Panc1 (cell line): ENCODE data around the gene DIDO1. TPM values are rescaled to one million over a fixed set of nuclear protein-coding genes. Genes with fewer than 3 reads are reported as not detected.

Source experiments
- ATAC-seq: fragments of 200-7000 bp; cut with Tn5 transposase; 2 replicates; pipeline ENCODE4 v1.9.1; 2020; ENCODE audit warnings: mild to moderate bottlenecking, moderate library complexity
- BruUV-seq: library from RNA; stranded (reverse); fragments of 400-500 nt; replicated peaks from 2 replicates; lab custom pipeline; 2021; lab: Mats Ljungman, UMichigan
- CTCF ChIA-PET: fragments of 300-600 bp; sonication (Branson Sonifier 250); formaldehyde crosslinking; loops from one replicate; lab custom pipeline; 2022; ENCODE audit warnings: antibody characterized with exemption; lab: Charles Lee
- POLR2A ChIA-PET: fragments of 300-600 bp; sonication (Branson Sonifier 250); formaldehyde crosslinking; loops from one replicate; lab custom pipeline; 2022; ENCODE audit warnings: antibody characterized with exemption; lab: Charles Lee
- DNase-seq: peaks from one replicate; pipeline ENCODE4 v3.0.0-alpha.2; 2010; ENCODE audit warnings: low read depth, low spot score
- H3K27ac ChIP-seq: 2 replicates; pipeline ENCODE4 v1.5.1; 2011; ENCODE audit warnings: mild to moderate bottlenecking, low read length, inconsistent platforms
- H3K27me3 ChIP-seq: fragments of 200-500 bp; sonication (Bioruptor generic); 2 replicates; pipeline ENCODE4 v1.6.0; 2014; ENCODE audit warnings: low read length, inconsistent platforms; ENCODE audit not compliant: control insufficient read depth, insufficient read depth
- H3K36me3 ChIP-seq: fragments of 200-500 bp; sonication (Bioruptor generic); 2 replicates; pipeline ENCODE4 v1.5.1; 2014; ENCODE audit warnings: inconsistent platforms, mild to moderate bottlenecking, low read length, moderate library complexity; ENCODE audit not compliant: control insufficient read depth, insufficient read depth
- H3K4me1 ChIP-seq: 2 replicates; pipeline ENCODE4 v1.5.1; 2011; ENCODE audit warnings: inconsistent platforms, mild to moderate bottlenecking, low read length, moderate library complexity; ENCODE audit not compliant: control insufficient read depth, insufficient read depth
- H3K4me3 ChIP-seq, 2 experiments: 2 replicates each; pipeline ENCODE4 v1.5.1; 2011 to 2012; ENCODE audit warnings: low read depth in 2 of 2, low read length in 2 of 2, mild to moderate bottlenecking in 2 of 2, inconsistent platforms in 1 of 2, moderate library complexity in 1 of 2
- H3K9me3 ChIP-seq: fragments of 200-500 bp; sonication (Bioruptor generic); 2 replicates; pipeline ENCODE4 v1.5.1; 2014; ENCODE audit warnings: low read depth, mild to moderate bottlenecking, inconsistent platforms, low read length, moderate library complexity; ENCODE audit not compliant: control insufficient read depth, insufficient read depth
- CTCF ChIP-seq: fragments of 450-650 bp; IDR thresholded peaks from 2 replicates; pipeline ENCODE4 v1.5.1; 2017; ENCODE audit warnings: mild to moderate bottlenecking
- POLR2AphosphoS5 ChIP-seq: IDR thresholded peaks from 2 replicates; pipeline ENCODE4 v1.6.1; 2012; ENCODE audit warnings: mild to moderate bottlenecking, low read depth, low read length, moderate library complexity
- SIN3A ChIP-seq: IDR thresholded peaks from 2 replicates; pipeline ENCODE4 v1.6.1; 2012; ENCODE audit warnings: low read depth, mild to moderate bottlenecking, low read length, moderate library complexity, borderline replicate concordance; ENCODE audit not compliant: insufficient read depth
- TCF7L2 ChIP-seq: IDR thresholded peaks from 2 replicates; pipeline ENCODE4 v1.6.1; 2011; ENCODE audit warnings: mild to moderate bottlenecking, low read depth, low read length, inconsistent platforms
- in situ Hi-C: cut with HindIII; loops from 2 replicates; pipeline ENCODE4 v1.10.0; 2016; ENCODE audit warnings: low sequenced_read_pairs, low pct_unique_long_range_greater_than_20kb
- intact Hi-C: fragments of 100-400 bp; cut with micrococcal nuclease; formaldehyde crosslinking; loops from one replicate; pipeline ENCODE4 v1.10.0; 2022; ENCODE audit not compliant: unreplicated experiment
- total RNA-seq: library from RNA; stranded (reverse); gene quantifications from one replicate; pipeline ENCODE4 v1.2.1, GENCODE V29; 2021; ENCODE audit not compliant: unreplicated experiment
- TF ChIP-seq, protein P1 (sequence below), 2 experiments: IDR thresholded peaks; 2 replicates each; pipeline ENCODE4 v1.6.1; 2011 to 2012; ENCODE audit warnings: low read depth in 2 of 2, control low read depth in 1 of 2, low read length in 1 of 2, mild to moderate bottlenecking in 1 of 2, moderate library complexity in 1 of 2; ENCODE audit not compliant: insufficient read depth in 1 of 2

Gene DIDO1
- total RNA-seq, 1 experiment from 2014 or later: 57.3 TPM

DNA sequence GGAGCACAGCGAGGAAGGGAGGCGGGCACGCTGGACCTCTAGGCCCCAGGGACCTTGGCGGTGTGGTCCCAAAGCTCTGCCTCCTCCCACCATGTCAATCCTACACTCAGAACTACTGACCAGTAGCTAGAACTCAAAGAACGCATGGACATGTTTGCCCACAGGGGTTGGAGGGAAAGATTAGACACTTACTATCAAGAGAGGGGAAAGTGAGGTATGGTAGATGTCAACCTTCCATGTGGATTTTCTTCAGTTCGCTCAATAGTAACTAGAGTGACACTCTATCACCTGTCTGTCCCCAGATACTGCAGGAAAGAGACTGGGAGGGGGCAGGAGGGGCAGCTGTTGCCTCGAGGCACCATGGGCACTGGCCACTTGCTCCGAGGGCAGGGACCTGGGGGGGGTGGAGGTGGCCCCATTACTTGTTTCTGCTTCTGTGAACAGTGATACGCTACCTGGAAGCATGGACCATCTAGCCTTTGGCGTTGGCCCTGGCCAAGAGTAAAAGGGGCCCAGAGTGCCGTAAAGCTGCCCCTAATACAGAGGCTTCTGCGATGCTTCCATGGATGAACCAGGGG, 912 bp upstream of the DIDO1 start (continued):
- TF ChIP-seq CTCF: no peak

DNA sequence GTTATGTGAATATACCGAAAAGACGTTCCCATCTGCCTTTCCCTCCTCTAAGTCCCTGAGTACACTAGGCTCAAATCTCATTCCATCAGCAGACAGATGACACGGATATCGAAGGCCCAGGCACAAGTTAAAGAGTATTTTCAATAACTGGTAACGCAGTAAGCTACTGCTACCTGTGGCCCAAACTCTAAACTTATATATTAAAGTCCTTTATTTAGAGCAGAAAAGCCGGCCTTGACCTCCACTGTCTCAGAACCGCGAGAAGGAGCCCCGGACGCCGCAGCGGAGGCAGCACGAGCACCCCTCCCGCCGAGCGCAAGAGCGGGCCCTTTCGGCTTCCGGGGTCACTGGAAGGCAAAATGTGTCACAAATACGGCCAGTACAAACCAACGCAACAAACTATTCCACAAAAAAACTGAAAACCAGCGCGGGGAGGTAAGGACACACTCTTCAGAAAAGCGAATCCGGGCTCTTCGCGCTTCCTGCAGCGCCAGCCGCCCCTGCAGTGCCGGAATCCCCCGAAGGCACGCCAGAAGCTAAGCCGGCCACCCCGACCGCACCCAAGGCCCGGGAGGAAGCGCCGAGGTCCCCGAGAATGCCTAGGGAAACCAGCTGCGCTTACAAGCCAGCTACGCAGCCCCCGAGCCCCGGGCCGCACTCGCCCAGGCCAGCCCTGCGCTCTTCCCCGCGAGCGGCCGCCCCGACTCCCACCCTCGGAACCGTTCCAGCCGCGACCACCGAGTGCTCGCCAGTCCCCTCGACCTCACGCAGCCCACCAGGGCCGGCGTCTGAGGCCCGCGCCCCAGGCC, 681 bp downstream of the DIDO1 start:
- BruUV-seq: no TSS peak
- Histone ChIP-seq H3K36me3 (no peaks in the 10 kb centered on the region; the same call in 1 of the 2 replicates), H3K27ac (peak overlapping the region; percentile 90), H3K9me3 (no peaks in the 10 kb centered on the region), H3K4me3 (peak overlapping the region; percentile 83 to 95), H3K27me3 (no peaks in the 10 kb centered on the region), H3K4me1 (peaks cover 66% of the 10 kb centered on the region)
- intact Hi-C loops: no loop called here
- in situ Hi-C loops: no loop called here
- POLR2A ChIA-PET: no interaction called here
- CTCF ChIA-PET: no interaction called here
- ATAC-seq: peak; percentile 17
- DNase-seq: no peak
- TF ChIP-seq TCF7L2 (no peak), CTCF (no peak), SIN3A (no peak), POLR2AphosphoS5 (no peak)
- TF ChIP-seq, protein P1, sequence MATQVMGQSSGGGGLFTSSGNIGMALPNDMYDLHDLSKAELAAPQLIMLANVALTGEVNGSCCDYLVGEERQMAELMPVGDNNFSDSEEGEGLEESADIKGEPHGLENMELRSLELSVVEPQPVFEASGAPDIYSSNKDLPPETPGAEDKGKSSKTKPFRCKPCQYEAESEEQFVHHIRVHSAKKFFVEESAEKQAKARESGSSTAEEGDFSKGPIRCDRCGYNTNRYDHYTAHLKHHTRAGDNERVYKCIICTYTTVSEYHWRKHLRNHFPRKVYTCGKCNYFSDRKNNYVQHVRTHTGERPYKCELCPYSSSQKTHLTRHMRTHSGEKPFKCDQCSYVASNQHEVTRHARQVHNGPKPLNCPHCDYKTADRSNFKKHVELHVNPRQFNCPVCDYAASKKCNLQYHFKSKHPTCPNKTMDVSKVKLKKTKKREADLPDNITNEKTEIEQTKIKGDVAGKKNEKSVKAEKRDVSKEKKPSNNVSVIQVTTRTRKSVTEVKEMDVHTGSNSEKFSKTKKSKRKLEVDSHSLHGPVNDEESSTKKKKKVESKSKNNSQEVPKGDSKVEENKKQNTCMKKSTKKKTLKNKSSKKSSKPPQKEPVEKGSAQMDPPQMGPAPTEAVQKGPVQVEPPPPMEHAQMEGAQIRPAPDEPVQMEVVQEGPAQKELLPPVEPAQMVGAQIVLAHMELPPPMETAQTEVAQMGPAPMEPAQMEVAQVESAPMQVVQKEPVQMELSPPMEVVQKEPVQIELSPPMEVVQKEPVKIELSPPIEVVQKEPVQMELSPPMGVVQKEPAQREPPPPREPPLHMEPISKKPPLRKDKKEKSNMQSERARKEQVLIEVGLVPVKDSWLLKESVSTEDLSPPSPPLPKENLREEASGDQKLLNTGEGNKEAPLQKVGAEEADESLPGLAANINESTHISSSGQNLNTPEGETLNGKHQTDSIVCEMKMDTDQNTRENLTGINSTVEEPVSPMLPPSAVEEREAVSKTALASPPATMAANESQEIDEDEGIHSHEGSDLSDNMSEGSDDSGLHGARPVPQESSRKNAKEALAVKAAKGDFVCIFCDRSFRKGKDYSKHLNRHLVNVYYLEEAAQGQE (IDR thresholded peaks at IDR 0.05; ENCODE audit: insufficient read depth in 1 of 2, low read depth in 2 of 2, low read length in 1 of 2): no peak

GRCh38 chr20:62925076-62925419, 1.3 kb downstream of the DIDO1 start:
- Histone ChIP-seq H3K4me1 (peaks cover 66% of the 10 kb centered on the region), H3K36me3 (no peaks in the 10 kb centered on the region; the same call in 1 of the 2 replicates), H3K27ac (peak overlapping the region; percentile 90), H3K4me3 (peak overlapping the region; percentile 83 to 95), H3K9me3 (no peaks in the 10 kb centered on the region), H3K27me3 (no peaks in the 10 kb centered on the region)
- DNase-seq (no peak), ATAC-seq (no peak)
- POLR2A ChIA-PET: no interaction called here
- CTCF ChIA-PET: no interaction called here
- intact Hi-C loops (no loop called here), in situ Hi-C loops (no loop called here)
- no TSS peak for BruUV-seq
- no peak for TF ChIP-seq POLR2AphosphoS5
- TF ChIP-seq, protein P1 (IDR thresholded peaks at IDR 0.05; ENCODE audit: insufficient read depth in 1 of 2, low read depth in 2 of 2, low read length in 1 of 2): no peak
- TF ChIP-seq SIN3A: no peak
- no peak for TF ChIP-seq CTCF
- TF ChIP-seq TCF7L2: no peak
